ENCODE data around the gene SRP14. TPM values are rescaled to one million over a fixed set of nuclear protein-coding genes. Genes with fewer than 3 reads are reported as not detected.
A peak's percentile ranks its signal among the peaks of the same experiment; 100 is the strongest.

The SRP14 gene
- total RNA-seq, 1 donor from 2014 or later: 153 TPM

- DNase-seq (ENCODE audit: low spot score): no peak
These were observed 30.5 kb upstream of the SRP14 start for GRCh38 chr15:40069178-40070165.

- DNase-seq (ENCODE audit: low spot score): no peak
These were observed 29.1 kb upstream of the SRP14 start for GRCh38 chr15:40067921-40068624.

- DNase-seq (ENCODE audit: low spot score): no peak
These were observed 27.6 kb upstream of the SRP14 start for GRCh38 chr15:40066589-40066988.

- no peak for DNase-seq (ENCODE audit: low spot score)
These were observed 26.2 kb upstream of the SRP14 start for GRCh38 chr15:40065166-40065565.

- DNase-seq (ENCODE audit: low spot score): no peak
These were observed 25.4 kb upstream of the SRP14 start for GRCh38 chr15:40064231-40064894.

GRCh38 chr15:40063563-40064011 lies 24.6 kb upstream of the SRP14 start:
- DNase-seq (ENCODE audit: low spot score): no peak

GRCh38 chr15:40062816-40063562 lies 24.0 kb upstream of the SRP14 start:
- no peak for DNase-seq (ENCODE audit: low spot score)

GRCh38 chr15:40061212-40061901 lies 22.4 kb upstream of the SRP14 start:
- no peak for DNase-seq (ENCODE audit: low spot score)

- no peak for DNase-seq (ENCODE audit: low spot score)
These were observed 21.4 kb upstream of the SRP14 start for GRCh38 chr15:40060236-40060961.

- DNase-seq (ENCODE audit: low spot score): no peak
These were observed 20.8 kb upstream of the SRP14 start for GRCh38 chr15:40059821-40060220.

GRCh38 chr15:40058476-40059140 lies 19.6 kb upstream of the SRP14 start:
- DNase-seq (ENCODE audit: low spot score): no peak

- peak; percentile 76 for DNase-seq (ENCODE audit: low spot score)
These were observed 16.8 kb upstream of the SRP14 start for GRCh38 chr15:40055576-40056293.

- DNase-seq (ENCODE audit: low spot score): no peak
These were observed 16.0 kb upstream of the SRP14 start for GRCh38 chr15:40054855-40055575.

GRCh38 chr15:40054605-40054854 lies 15.5 kb upstream of the SRP14 start:
- no peak for DNase-seq (ENCODE audit: low spot score)

- DNase-seq (ENCODE audit: low spot score): no peak
These were observed 15.0 kb upstream of the SRP14 start for GRCh38 chr15:40053831-40054604.

GRCh38 chr15:40053079-40053830 lies 14.3 kb upstream of the SRP14 start:
- DNase-seq (ENCODE audit: low spot score): no peak

GRCh38 chr15:40052604-40053003 lies 13.6 kb upstream of the SRP14 start:
- DNase-seq (ENCODE audit: low spot score): no peak
